ENCODE data around the gene ANKDD1B. TPM values are rescaled to one million over a fixed set of nuclear protein-coding genes. Genes with fewer than 3 reads are reported as not detected.
A peak's percentile ranks its signal among the peaks of the same experiment; 100 is the strongest.

ANKDD1B gene
- total RNA-seq, 1 experiment from 2014 or later: 0.10 TPM

- no peaks in the 10 kb centered on the region for H3K9me3 ChIP-seq (ENCODE audit: control insufficient read depth, insufficient read depth, low read depth, low read length)
- TF ChIP-seq SIN3A (IDR thresholded peaks at IDR 0.05; ENCODE audit: borderline replicate concordance, insufficient read depth, low read depth, low read length): no peak
- TF ChIP-seq REST (IDR thresholded peaks at IDR 0.05; ENCODE audit: insufficient read depth in 1 of 2, low read depth in 2 of 2, low read length in 1 of 2): no peak
- no peak for TF ChIP-seq TCF7L2 (IDR thresholded peaks at IDR 0.05; ENCODE audit: low read depth, low read length)
- TF ChIP-seq POLR2AphosphoS5 (IDR thresholded peaks at IDR 0.05; ENCODE audit: low read depth, low read length): no peak
- TF ChIP-seq CTCF (IDR thresholded peaks at IDR 0.05): no peak
- CTCF ChIA-PET: no interaction called here
- ATAC-seq: no peak
- intact Hi-C loops (cut with micrococcal nuclease; ENCODE audit: unreplicated experiment) (no loop called here), in situ Hi-C loops (cut with HindIII; ENCODE audit: low pct_unique_long_range_greater_than_20kb, low sequenced_read_pairs) (no loop called here)
- H3K27me3 ChIP-seq (ENCODE audit: control insufficient read depth, insufficient read depth, low read length): no peaks in the 10 kb centered on the region
- POLR2A ChIA-PET: no interaction called here
- no peak overlapping the region for H3K27ac ChIP-seq (ENCODE audit: low read length)
- no peaks in the 10 kb centered on the region for H3K4me1 ChIP-seq (ENCODE audit: control insufficient read depth, insufficient read depth, low read length)
- no peak overlapping the region for H3K4me3 ChIP-seq (ENCODE audit: low read depth in 2 of 2, low read length in 2 of 2)
- H3K36me3 ChIP-seq (ENCODE audit: control insufficient read depth, insufficient read depth, low read length): peaks cover 6% of the 10 kb centered on the region; the same call in 1 of the 2 replicates
- BruUV-seq (replicated peaks): no TSS peak
- no peak for DNase-seq (ENCODE audit: low read depth, low spot score)
Observed at GRCh38 chr5:75601567-75601966, 9.7 kb upstream of the ANKDD1B start.

- H3K4me1 ChIP-seq (ENCODE audit: control insufficient read depth, insufficient read depth, low read length): no peaks in the 10 kb centered on the region
- no peak for TF ChIP-seq TCF7L2 (IDR thresholded peaks at IDR 0.05; ENCODE audit: low read depth, low read length)
- TF ChIP-seq POLR2AphosphoS5 (IDR thresholded peaks at IDR 0.05; ENCODE audit: low read depth, low read length): no peak
- no peak for TF ChIP-seq CTCF (IDR thresholded peaks at IDR 0.05)
- TF ChIP-seq SIN3A (IDR thresholded peaks at IDR 0.05; ENCODE audit: borderline replicate concordance, insufficient read depth, low read depth, low read length): no peak
- no TSS peak for BruUV-seq (replicated peaks)
- H3K4me3 ChIP-seq (ENCODE audit: low read depth in 2 of 2, low read length in 2 of 2): no peak overlapping the region
- ATAC-seq (0 out of 2 replicates have a peak, but pooled peaks have one; percentile 58), DNase-seq (ENCODE audit: low read depth, low spot score) (no peak)
- ChIA-PET CTCF (no interaction called here), POLR2A (no interaction called here)
- peaks cover 6% of the 10 kb centered on the region; the same call in 1 of the 2 replicates for H3K36me3 ChIP-seq (ENCODE audit: control insufficient read depth, insufficient read depth, low read length)
- no peak overlapping the region for H3K27ac ChIP-seq (ENCODE audit: low read length)
- no peaks in the 10 kb centered on the region for H3K27me3 ChIP-seq (ENCODE audit: control insufficient read depth, insufficient read depth, low read length)
- in situ Hi-C loops (cut with HindIII; ENCODE audit: low pct_unique_long_range_greater_than_20kb, low sequenced_read_pairs): no loop called here
- intact Hi-C loops (cut with micrococcal nuclease; ENCODE audit: unreplicated experiment): no loop called here
- no peaks in the 10 kb centered on the region for H3K9me3 ChIP-seq (ENCODE audit: control insufficient read depth, insufficient read depth, low read depth, low read length)
Observed at GRCh38 chr5:75601996-75602395, 9.3 kb upstream of the ANKDD1B start.

Measured in Panc1 (cell line).